Measurements from ENCODE around the gene OSGIN1. TPM values are rescaled to one million over a fixed set of nuclear protein-coding genes. Genes with fewer than 3 reads are reported as not detected.
"Not testable (repeated sequence)": the region's sequence is repeated elsewhere in the genome, so short reads cannot be mapped to it uniquely, and the experiment has no call there.

OSGIN1 gene
- total and polyA plus RNA-seq, 3 donors from 2014 or later = 12.3 to 18.5 (median 13.5) TPM

DNA sequence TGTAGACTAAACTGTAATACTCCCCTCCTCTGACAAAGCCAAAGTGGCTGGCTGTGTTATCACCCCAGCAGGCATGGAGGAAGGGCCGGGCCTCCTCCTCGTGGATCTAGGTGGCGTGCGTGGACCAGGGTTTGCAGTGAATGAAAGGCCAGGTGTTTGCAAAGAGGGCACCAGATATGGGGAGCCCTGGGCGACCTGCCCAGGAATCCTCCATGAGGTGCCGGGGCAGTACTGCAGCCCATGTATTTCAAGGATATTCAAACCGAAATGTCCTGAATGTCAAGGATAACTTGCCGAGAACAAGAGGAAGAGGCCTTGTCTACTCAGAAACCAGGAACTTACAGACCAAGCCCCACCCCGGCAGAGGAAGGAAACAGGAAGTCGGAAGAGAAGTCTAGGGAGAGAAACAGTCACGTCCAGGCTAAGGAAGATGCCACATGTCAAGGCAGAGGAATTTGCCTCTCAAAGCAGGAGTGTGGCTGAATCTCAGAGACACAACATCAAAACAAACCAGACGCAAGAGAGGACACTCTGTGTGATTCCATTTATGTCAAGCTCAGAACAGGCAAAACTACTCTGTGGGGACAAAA lies 13.7 kb upstream of the OSGIN1 start:
- WGBS, 2 donors = 61 to 65% methylated on average over 6 to 12 of the region's 12 CpGs
- no peak overlapping the region for H3K4me3 ChIP-seq
- peaks cover 2% of the 10 kb centered on the region for H3K4me1 ChIP-seq
- H3K9me3 ChIP-seq = no peaks in the 10 kb centered on the region
- H3K36me3 ChIP-seq (ENCODE audit: low read depth, missing control alignments) = no peaks in the 10 kb centered on the region
- H3K27ac ChIP-seq = no peak overlapping the region
- intact Hi-C loops (cut with DNase I; ENCODE audit: low total_unique reads) = no loop called here
- no peak for DNase-seq
- TF ChIP-seq POLR2A (IDR thresholded peaks at IDR 0.05) = no peak
- TF ChIP-seq, protein P1, sequence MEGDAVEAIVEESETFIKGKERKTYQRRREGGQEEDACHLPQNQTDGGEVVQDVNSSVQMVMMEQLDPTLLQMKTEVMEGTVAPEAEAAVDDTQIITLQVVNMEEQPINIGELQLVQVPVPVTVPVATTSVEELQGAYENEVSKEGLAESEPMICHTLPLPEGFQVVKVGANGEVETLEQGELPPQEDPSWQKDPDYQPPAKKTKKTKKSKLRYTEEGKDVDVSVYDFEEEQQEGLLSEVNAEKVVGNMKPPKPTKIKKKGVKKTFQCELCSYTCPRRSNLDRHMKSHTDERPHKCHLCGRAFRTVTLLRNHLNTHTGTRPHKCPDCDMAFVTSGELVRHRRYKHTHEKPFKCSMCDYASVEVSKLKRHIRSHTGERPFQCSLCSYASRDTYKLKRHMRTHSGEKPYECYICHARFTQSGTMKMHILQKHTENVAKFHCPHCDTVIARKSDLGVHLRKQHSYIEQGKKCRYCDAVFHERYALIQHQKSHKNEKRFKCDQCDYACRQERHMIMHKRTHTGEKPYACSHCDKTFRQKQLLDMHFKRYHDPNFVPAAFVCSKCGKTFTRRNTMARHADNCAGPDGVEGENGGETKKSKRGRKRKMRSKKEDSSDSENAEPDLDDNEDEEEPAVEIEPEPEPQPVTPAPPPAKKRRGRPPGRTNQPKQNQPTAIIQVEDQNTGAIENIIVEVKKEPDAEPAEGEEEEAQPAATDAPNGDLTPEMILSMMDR (IDR thresholded peaks at IDR 0.05) = no peak
- no peaks in the 10 kb centered on the region for H3K27me3 ChIP-seq

- Histone ChIP-seq H3K27me3 (no peaks in the 10 kb centered on the region), H3K36me3 (ENCODE audit: low read depth, missing control alignments) (no peaks in the 10 kb centered on the region), H3K4me1 (peaks cover 2% of the 10 kb centered on the region), H3K27ac (no peak overlapping the region), H3K9me3 (no peaks in the 10 kb centered on the region), H3K4me3 (no peak overlapping the region)
- 79 to 81% methylated on average over 11 to 12 of the region's 12 CpGs for WGBS, 2 donors
- intact Hi-C loops (cut with DNase I; ENCODE audit: low total_unique reads) = no loop called here
- DNase-seq = no peak
- TF ChIP-seq, protein P1 (IDR thresholded peaks at IDR 0.05) = no peak
- TF ChIP-seq POLR2A (IDR thresholded peaks at IDR 0.05) = no peak
Measured at GRCh38 chr16:83940119-83940518, 12.9 kb upstream of the OSGIN1 start.

- H3K27me3 ChIP-seq = no peaks in the 10 kb centered on the region
- H3K4me1 ChIP-seq = peaks cover 2% of the 10 kb centered on the region
- 88 to 91% methylated on average over 28 of the region's 28 CpGs for WGBS, 2 donors
- no peak for DNase-seq
- intact Hi-C loops (cut with DNase I; ENCODE audit: low total_unique reads) = no loop called here
- H3K9me3 ChIP-seq = no peaks in the 10 kb centered on the region
- no peak overlapping the region for H3K4me3 ChIP-seq
- H3K27ac ChIP-seq = no peak overlapping the region
- H3K36me3 ChIP-seq (ENCODE audit: low read depth, missing control alignments) = no peaks in the 10 kb centered on the region
- TF ChIP-seq, protein P1 (IDR thresholded peaks at IDR 0.05) = no peak
- TF ChIP-seq POLR2A (IDR thresholded peaks at IDR 0.05) = no peak
Measured at GRCh38 chr16:83940630-83941378, 12.2 kb upstream of the OSGIN1 start.

DNA sequence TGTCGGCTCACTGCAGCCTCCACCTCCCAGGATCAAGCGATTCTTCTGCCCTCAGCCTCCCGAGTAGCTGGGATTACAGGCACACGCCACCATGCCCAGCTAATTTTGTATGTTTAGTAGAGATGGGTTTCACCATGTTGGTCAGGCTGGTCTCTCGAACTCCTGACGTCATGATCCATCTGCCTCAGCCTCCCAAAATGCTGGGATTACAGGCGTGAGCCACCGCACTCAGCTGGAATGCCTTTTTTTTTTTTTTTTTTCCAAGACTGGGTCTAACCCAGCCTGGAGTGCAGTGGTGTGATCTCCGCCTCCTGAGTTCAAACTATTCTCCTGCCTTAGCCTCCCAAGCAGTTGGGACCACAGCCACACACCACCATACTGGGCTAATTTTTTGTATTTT lies 11.5 kb upstream of the OSGIN1 start:
- intact Hi-C loops (cut with DNase I; ENCODE audit: low total_unique reads) = not testable (repeated sequence)
- WGBS, 2 donors = 97 to 100% methylated on average over 9 of the region's 9 CpGs

DNA sequence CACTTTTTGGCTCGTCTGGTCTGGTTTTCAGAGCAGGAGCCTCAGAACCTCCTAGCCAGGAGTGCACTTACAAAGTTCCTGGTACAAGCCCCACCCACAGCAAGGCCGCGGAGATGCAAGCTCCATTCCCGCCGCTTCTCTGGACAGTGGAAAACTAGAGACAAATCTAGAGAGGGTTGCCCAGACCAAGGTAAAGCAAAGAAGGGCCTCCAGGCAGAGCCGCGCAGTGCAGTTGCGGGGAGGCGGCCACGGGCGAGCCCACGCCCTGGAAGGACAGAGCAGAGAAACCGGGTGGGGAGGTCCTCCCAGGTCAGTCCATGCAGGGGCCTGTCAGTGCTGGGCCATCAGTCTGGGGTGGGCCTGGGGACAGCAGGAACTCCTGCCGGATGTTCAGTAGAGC lies 11.0 kb upstream of the OSGIN1 start:
- intact Hi-C loops (cut with DNase I; ENCODE audit: low total_unique reads) = no loop called here
- DNase-seq = no peak
- TF ChIP-seq, protein P1 (IDR thresholded peaks at IDR 0.05) = no peak
- no peak for TF ChIP-seq POLR2A (IDR thresholded peaks at IDR 0.05)
- no peak overlapping the region for H3K4me3 ChIP-seq
- no peak overlapping the region for H3K27ac ChIP-seq
- peaks cover 2% of the 10 kb centered on the region for H3K4me1 ChIP-seq
- no peaks in the 10 kb centered on the region for H3K27me3 ChIP-seq
- no peaks in the 10 kb centered on the region for H3K36me3 ChIP-seq (ENCODE audit: low read depth, missing control alignments)
- WGBS, 2 donors = 87 to 96% methylated on average over 14 of the region's 14 CpGs
- no peaks in the 10 kb centered on the region for H3K9me3 ChIP-seq

More for the DNA sequence above, 11.5 kb upstream of the OSGIN1 start:
- H3K4me1 ChIP-seq; H3K27ac ChIP-seq; H3K4me3 ChIP-seq; H3K9me3 ChIP-seq; H3K36me3 ChIP-seq (ENCODE audit: low read depth, missing control alignments); DNase-seq; H3K27me3 ChIP-seq: not testable (repeated sequence)
